Small intestine (tissue), 7 donors: Measurements from ENCODE around the gene UNC45A. TPM values are rescaled to one million over a fixed set of nuclear protein-coding genes. Genes with fewer than 3 reads are reported as not detected.
"Not testable (repeated sequence)": the region's sequence is repeated elsewhere in the genome, so short reads cannot be mapped to it uniquely, and the experiment has no call there.

Experiments
- DNase-seq, 2 donors: peaks; one replicate each; pipeline versions ENCODE4 v3.0.0 to v3.0.0-alpha.2; 2013
- FAIRE-seq: peaks from 2 replicates; lab custom pipeline; 2012; peaks lifted over from hg19 to GRCh38; lab: Jason Lieb, UNC
- H3K27ac ChIP-seq, 3 donors: one replicate each; pipeline ENCODE4 v1.5.1; 2013; ENCODE audit warnings: low read length in 2 of 3, mild to moderate bottlenecking in 2 of 3, control low read depth in 1 of 3, inconsistent platforms in 1 of 3, low read depth in 1 of 3, moderate library complexity in 1 of 3
- H3K27me3 ChIP-seq, 3 donors: one replicate each; pipeline ENCODE4 v1.6.1; 2013; ENCODE audit warnings: low read length in 3 of 3, inconsistent platforms in 1 of 3; ENCODE audit not compliant: control insufficient read depth in 3 of 3, insufficient read depth in 3 of 3
- H3K36me3 ChIP-seq, 3 donors: one replicate each; pipeline ENCODE4 v1.6.1; 2013; ENCODE audit warnings: low read length in 3 of 3, inconsistent platforms in 1 of 3, low read depth in 1 of 3, mild to moderate bottlenecking in 1 of 3, moderate library complexity in 1 of 3; ENCODE audit not compliant: control insufficient read depth in 3 of 3, insufficient read depth in 2 of 3
- H3K4me1 ChIP-seq, 3 donors: one replicate each; pipeline ENCODE4 v1.6.1; 2013; ENCODE audit warnings: low read length in 2 of 3, inconsistent platforms in 1 of 3, low read depth in 1 of 3, mild to moderate bottlenecking in 1 of 3, moderate library complexity in 1 of 3; ENCODE audit not compliant: control insufficient read depth in 3 of 3, insufficient read depth in 2 of 3
- H3K4me3 ChIP-seq, 3 donors: one replicate each; pipeline ENCODE4 v1.5.1; 2013; ENCODE audit warnings: low read length in 3 of 3, control low read depth in 1 of 3, inconsistent platforms in 1 of 3, low read depth in 1 of 3, mild to moderate bottlenecking in 1 of 3, moderate library complexity in 1 of 3
- H3K9me3 ChIP-seq, 2 donors: one replicate each; pipeline ENCODE4 v1.6.1; 2013; ENCODE audit warnings: low read depth in 1 of 2, low read length in 1 of 2; ENCODE audit not compliant: control insufficient read depth in 2 of 2, insufficient read depth in 1 of 2
- WGBS, 3 donors: extraction: QIAGEN DNeasy Blood & Tissue Kit; methylation state at CpG; one replicate each; pipeline ENCODE4 v1.1.7; 2013; 5-methylcytosine and 5-hydroxymethylcytosine counted together
- polyA plus RNA-seq, 4 donors: library from polyadenylated mRNA; stranded (reverse) in 3 of 4; unstranded in 1 of 4; fragments of 200-250 nt in 3 of 4; fragments of 120-200 nt in 1 of 4; gene quantifications; one replicate each; pipeline versions ENCODE4 v1.2.1 to v1.2.3, GENCODE V29; 2013
- donor health status: healthy with polysubstance abuse.
- donor health status: control.
- donor health status: control.
- donor health status: Bipolar disorder and iron deficiency.
- donor health status: healthy.

Gene UNC45A
- polyA plus RNA-seq, 4 donors = 37.7 to 65.1 (median 48.8) TPM

- Histone ChIP-seq H3K36me3 (peaks cover 5 to 62% (median 28%) of the 10 kb centered on the region in 3 donors), H3K9me3 (no peaks in the 10 kb centered on the region), H3K4me3 (no peak overlapping the region), H3K4me1 (peaks cover 0 to 13% (median 2%) of the 10 kb centered on the region in 3 donors), H3K27me3 (no peaks in the 10 kb centered on the region), H3K27ac (no peak overlapping the region)
- FAIRE-seq (no peak), DNase-seq (no peak)
- WGBS, 3 donors = 95 to 97% (median 96%) methylated on average over 11 of the region's 11 CpGs
These were observed 28.8 kb upstream of the UNC45A start for GRCh38 chr15:90906181-90906849.

- FAIRE-seq (no peak), DNase-seq (no peak)
- no peak overlapping the region for H3K27ac ChIP-seq
- H3K4me1 ChIP-seq = peaks cover 0 to 7% (median 0%) of the 10 kb centered on the region in 3 donors
- 81 to 89% (median 87%) methylated on average over 15 of the region's 15 CpGs for WGBS, 3 donors
- H3K36me3 ChIP-seq = peaks cover 5 to 70% (median 28%) of the 10 kb centered on the region in 3 donors
- no peak overlapping the region for H3K4me3 ChIP-seq
- H3K9me3 ChIP-seq = no peaks in the 10 kb centered on the region
- no peaks in the 10 kb centered on the region for H3K27me3 ChIP-seq
These were observed 27.9 kb upstream of the UNC45A start for GRCh38 chr15:90907051-90907660.

GRCh38 chr15:90907838-90908507 is 27.1 kb upstream of the UNC45A start:
- H3K4me1 ChIP-seq = peaks cover 0 to 7% (median 0%) of the 10 kb centered on the region in 3 donors
- H3K4me3 ChIP-seq = no peak overlapping the region
- H3K9me3 ChIP-seq = no peaks in the 10 kb centered on the region
- no peaks in the 10 kb centered on the region for H3K27me3 ChIP-seq
- H3K36me3 ChIP-seq = peaks cover 10 to 78% (median 36%) of the 10 kb centered on the region in 3 donors
- H3K27ac ChIP-seq = no peak overlapping the region
- DNase-seq = no peak
- WGBS, 3 donors = 87 to 90% (median 89%) methylated on average over 9 of the region's 9 CpGs
- FAIRE-seq = no peak

- not testable (repeated sequence) for FAIRE-seq, DNase-seq, H3K4me1 ChIP-seq, H3K4me3 ChIP-seq, H3K27me3 ChIP-seq, H3K9me3 ChIP-seq, H3K27ac ChIP-seq
- 88 to 91% (median 89%) methylated on average over 11 of the region's 11 CpGs for WGBS, 3 donors
- H3K36me3 ChIP-seq = peaks cover 13 to 89% (median 38%) of the 10 kb centered on the region in 3 donors
These were observed 25.6 kb upstream of the UNC45A start for GRCh38 chr15:90909449-90909848.

- DNase-seq (no peak), FAIRE-seq (no peak)
- Histone ChIP-seq H3K27ac (no peak overlapping the region), H3K9me3 (no peaks in the 10 kb centered on the region), H3K27me3 (no peaks in the 10 kb centered on the region), H3K36me3 (peaks cover 13 to 90% (median 41%) of the 10 kb centered on the region in 3 donors), H3K4me1 (no peaks in the 10 kb centered on the region), H3K4me3 (no peak overlapping the region)
- 93 to 96% (median 95%) methylated on average over 8 of the region's 8 CpGs for WGBS, 3 donors
These were observed 25.1 kb upstream of the UNC45A start for GRCh38 chr15:90909976-90910375.

- Histone ChIP-seq H3K9me3 (no peaks in the 10 kb centered on the region), H3K27me3 (no peaks in the 10 kb centered on the region), H3K27ac (no peak overlapping the region), H3K36me3 (peaks cover 13 to 90% (median 39%) of the 10 kb centered on the region in 3 donors), H3K4me3 (no peak overlapping the region), H3K4me1 (no peaks in the 10 kb centered on the region)
- 95 to 97% (median 97%) methylated on average over 24 of the region's 24 CpGs for WGBS, 3 donors
- no peak for FAIRE-seq
- no peak for DNase-seq
These were observed 24.4 kb upstream of the UNC45A start for GRCh38 chr15:90910441-90911301.

GRCh38 chr15:90911302-90911623 is 23.8 kb upstream of the UNC45A start:
- Histone ChIP-seq H3K4me3 (no peak overlapping the region), H3K27me3 (no peaks in the 10 kb centered on the region), H3K4me1 (no peaks in the 10 kb centered on the region), H3K36me3 (peaks cover 9 to 90% (median 33%) of the 10 kb centered on the region in 3 donors), H3K27ac (no peak overlapping the region), H3K9me3 (no peaks in the 10 kb centered on the region)
- DNase-seq = no peak
- WGBS, 3 donors = 90 to 96% (median 91%) methylated on average over 19 of the region's 19 CpGs
- FAIRE-seq = no peak
